ENCODE results near the gene PCDH15. TPM values are rescaled to one million over a fixed set of nuclear protein-coding genes. Genes with fewer than 3 reads are reported as not detected.

Gene PCDH15
- total RNA-seq: not detected

DNA sequence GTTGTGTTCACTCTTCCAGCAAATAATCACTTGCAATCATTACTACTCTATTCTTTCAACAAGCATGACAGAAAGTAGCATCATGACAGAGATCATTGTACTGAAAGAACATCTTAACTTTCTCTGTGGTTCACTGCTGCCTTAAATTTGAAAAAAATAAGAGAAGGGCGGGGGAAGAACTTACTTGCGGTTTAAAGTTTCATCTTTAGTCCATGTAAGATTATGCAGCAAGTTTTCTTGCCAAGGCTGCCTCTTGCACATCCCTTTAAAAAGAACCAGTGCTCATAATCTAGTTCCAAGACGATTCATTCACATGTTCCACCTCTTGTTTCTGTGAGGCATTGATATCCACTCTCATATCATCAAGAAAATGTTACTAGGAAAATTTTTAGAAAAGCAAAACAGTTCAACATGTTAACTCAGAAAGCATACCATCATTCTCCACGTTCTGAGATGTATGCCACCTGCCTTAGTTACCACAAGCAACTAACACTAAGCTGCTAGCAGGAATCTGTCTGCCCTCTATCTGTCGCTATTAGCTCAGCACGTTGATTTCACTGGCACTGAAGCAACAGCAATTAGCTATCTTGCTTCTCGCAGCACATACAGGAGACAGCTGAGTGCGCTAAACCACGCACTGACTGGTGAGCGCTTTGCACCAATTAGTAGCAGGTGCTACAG is at the start of gene PCDH15:
PCDH15 (minus strand) TSS at position 491 of the 681 bp plus-strand sequence. CDS start 136,969 bp downstream, outside the sequence.

Small RNA genes within 50 kb of the gene (microRNA-seq; reads per million reads assigned to microRNA genes)
- gene MIR548F1 (ENCODE audit: borderline microRNAs expressed, borderline replicate concordance): not detected

All from activated naive CD4-positive, alpha-beta T cell treated with anti-CD3 and anti-CD28 coated beads, Interleukin-2, amount 10 ng/mL, durations not matched to agents 5 hours and 36 hours (primary cell).